ELF-1 (cell line): ENCODE results near the gene IFTAP.
A peak's percentile ranks its signal among the peaks of the same experiment; 100 is the strongest.

Experiments used
- DNase-seq: peaks from one replicate; pipeline ENCODE4 v3.0.0-alpha.2; 2016; ENCODE audit warnings: low read depth, low spot score

Gene IFTAP, protein sequence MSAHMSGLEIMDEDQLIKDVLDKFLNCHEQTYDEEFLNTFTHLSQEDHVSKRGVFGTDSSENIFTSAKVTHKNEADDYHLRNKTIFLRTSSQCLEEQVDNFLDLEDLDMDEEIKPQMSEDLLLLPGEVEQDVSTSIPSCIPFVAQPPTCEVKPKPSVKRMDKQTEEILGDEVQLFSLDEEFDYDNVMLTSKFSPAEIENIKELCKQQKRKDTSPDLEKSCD

DNA sequence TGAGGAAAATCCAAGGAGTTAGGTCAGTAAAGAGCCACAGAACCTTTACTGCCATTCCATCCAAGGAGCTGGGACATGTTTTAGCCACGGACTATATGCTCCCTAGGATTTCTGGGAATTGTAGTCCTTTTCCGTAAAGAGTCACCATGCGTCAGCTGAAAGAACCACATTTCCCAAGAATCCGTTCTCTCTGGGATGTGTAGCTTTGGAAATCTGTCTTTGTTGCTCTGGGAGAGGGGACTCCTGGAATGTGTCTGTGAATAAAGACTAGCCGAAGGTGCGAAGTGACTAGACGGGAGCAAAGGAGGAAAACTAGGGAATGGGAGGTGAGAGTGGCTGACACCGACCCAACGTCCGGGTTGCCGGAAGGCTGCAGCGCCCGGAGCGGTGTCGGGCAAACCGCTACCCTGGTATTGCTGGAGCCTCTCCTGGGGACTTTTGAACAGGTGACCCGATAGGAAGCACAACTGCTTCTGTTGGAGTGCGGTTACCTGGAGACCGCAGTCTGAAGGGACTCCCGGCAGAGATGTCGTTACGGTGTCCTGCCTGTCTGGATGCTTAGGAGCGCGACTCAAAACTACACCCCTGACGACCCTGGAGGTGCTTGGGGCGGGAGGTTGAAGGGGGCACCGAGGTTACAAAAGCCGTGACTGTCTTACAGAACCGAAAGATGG, at the start of gene IFTAP:
TSS of gene IFTAP (plus strand) at position 187 of the 674 bp plus-strand sequence. CDS start 15,602 bp downstream, outside the sequence.
- DNase-seq, result peak; percentile 91

DNA sequence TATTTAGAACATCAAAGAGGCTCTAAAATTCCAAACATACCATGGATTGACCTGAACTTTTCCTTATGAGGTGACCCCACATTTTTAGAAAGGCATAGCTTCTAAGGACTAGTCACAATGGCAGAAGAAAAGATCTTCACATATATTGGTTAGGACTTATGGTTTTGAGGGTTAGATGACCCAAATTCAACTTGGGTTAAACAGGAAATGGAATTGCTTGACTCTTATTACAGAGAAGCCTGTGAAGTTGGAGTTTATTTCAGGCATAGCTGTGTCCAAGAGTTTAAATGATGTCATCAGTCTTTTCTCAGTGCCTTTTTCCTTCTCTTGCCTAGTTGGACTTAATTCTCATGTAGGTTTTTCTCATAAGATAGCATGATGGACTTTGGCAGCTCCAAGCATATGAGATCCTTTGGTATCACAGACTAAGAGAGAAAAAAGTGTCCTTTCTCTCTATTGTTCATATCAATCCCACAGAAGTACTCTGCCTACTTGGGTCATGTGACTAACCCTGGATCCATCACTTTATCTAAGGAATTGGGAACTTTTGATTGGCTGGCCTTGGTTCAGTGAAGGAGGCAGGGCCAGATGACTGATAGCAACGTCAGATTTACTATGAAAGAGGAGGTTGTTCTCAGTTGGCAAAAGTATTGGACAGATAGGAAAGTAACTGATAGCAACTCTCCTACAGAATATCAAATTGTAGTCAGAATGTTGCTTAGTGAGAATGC, 43.8 kb upstream of the IFTAP start:
- DNase-seq, result no peak

DNA sequence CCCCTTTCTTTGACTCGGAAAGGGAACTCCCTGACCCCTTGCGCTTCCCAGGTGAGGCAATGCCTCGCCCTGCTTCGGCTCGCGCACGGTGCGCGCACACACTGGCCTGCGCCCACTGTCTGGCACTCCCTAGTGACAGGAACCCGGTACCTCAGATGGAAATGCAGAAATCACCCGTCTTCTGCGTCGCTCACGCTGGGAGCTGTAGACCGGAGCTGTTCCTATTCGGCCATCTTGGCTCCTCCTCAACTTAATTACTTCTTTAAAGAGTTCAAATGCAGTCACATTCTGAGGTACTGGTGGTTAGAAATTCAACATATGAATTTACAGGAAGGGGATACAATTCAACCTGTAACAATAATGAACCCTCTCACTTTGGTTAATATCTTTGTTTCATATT, 36.9 kb upstream of the IFTAP start:
- DNase-seq, result peak; percentile 70

DNA sequence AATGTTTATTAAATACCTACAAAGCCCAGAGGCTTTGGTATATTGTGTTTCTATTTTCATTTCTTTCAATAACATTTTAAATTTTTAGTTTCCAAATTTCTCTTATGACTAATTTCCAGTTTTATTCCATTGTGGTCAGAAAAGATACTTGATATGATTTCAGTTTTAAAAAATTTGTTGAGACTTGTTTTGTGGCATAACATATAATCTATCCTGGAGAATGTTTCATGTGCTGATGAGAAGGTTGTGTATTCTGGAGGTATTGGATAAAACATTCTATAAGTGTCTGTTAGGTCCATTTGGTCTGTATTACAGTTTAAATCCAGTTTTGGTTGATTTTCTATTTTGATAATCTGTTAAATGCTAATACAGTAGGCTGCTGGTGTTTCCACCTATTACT, 36.3 kb upstream of the IFTAP start:
- no peak for DNase-seq

DNA sequence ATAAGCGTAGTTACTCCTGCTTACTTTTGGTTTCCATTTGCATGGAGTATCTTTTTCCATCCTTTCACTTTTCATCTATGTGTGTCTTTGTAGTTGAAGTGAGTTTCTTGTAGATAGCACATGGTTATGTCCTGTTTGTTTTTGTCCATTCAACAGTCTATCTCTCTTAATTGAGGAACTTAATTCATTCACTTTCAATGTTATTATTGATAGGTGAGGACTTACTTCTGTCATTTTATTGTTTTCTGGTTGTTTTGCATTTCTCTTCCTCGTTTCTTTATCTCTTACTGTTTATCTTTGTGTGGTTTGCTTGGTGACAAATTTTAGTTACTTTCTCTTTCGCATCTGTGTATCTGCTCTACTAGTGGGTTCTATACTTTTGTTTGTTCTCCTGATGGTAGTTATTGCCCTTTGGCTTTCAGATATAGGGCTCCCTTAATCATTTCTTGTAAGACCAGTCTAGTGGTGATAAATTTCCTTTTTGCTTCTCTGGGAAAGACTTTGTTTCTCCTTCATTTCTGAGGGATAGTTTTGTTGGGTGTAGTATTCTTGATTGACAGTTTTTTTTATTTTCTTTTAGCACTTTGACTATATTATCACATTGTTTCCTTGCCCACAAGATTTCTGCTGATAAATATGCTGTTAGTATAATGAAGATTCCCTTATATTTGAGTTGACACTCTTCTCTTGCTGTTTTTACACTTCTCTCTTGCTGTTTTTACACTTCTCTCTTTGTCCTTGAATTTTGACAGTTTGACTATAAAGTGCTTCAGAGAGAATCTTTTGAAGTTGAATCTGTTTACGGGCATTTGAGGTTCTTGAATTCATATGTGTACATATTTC, 35.5 kb upstream of the IFTAP start:
- no peak for DNase-seq

DNA sequence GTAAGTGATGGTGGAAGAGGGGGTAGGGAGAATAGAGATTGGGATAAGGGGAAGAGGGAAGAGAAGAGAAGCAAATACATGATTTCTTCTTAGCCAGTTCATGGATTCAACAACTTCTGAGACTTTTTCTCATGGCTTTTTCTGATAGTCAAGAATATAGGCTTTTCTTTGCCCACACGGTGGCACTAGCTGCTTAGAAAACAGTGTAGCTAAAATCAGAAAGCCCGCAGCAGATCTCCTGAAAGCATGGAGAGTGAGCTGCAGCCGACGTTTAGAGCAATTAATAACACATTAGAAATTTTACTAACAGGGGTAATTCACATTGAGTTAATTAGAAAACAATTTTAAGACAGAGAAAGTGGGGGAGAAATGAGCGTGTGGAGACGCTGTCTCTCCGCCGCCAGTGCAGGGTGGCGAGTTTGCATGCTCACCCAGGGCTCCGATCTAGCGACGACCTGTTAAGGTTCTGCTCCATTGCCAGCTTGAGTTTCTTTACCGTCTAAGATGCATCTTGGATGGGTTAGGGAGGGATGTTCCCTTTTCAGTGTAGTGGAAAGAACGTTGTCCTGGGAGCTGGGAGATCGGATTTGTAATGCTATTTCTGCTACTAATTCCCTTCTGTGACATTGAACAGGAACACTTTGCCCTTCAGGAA, 29.8 kb upstream of the IFTAP start:
- peak; percentile 60 for DNase-seq

DNA sequence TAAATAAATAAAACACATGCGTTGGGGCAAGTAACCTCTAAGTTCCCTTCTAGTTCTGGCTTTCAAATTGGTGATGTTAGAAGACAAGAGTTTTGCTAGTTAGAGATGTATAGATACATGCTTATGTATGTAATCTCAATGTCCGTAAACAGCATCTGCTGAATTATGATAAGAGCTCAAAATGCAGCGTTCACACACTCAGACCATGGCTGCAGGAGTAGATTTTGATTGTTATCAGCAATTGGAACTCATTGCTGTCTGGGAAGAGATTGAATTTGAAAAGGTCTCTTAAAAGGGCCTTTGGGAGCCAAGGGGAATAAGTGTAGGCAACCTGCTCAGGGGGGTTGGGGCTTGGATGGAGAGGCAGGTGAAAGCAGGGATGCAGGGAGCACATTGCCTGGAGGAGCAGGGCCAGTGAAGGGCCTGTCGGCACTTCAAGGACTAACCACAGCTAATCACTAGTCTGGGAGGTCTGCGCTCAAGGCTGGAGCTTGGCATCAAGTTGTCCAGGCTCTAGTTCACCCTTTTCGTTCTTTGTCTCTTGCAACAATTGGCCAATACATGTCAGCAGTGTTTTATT, 29.2 kb upstream of the IFTAP start:
- no peak for DNase-seq

DNA sequence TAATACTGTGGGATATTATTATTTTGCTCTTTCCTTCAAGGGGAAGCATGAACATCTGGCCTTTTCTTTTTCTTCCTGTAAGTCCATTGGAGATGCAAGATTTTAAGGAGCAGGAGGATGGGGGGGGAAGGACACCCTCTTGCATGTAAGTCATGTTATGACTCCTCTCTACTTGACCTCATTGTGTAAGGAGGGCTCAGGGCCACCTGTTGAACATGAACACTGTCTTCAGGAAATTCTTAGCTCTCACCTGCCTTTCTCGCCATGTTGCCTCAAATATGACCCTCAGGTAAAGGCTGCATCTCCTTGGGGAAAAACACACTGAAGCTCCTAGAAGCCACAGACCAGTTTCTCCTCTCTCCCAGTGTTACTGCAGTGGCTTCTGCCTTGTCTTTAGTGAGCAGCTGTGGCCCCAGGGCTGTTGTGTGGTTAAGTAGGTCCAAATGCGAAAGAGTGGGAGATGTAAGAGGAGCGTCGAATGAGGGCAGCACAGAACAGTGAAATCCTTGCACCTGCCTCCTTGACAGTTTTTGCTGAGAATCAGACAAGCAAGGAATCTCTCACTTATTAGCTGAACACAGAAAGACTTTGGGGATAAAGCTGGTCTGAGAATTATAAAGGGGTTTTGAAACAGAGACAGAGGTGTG, 27.8 kb upstream of the IFTAP start:
- no peak for DNase-seq

DNA sequence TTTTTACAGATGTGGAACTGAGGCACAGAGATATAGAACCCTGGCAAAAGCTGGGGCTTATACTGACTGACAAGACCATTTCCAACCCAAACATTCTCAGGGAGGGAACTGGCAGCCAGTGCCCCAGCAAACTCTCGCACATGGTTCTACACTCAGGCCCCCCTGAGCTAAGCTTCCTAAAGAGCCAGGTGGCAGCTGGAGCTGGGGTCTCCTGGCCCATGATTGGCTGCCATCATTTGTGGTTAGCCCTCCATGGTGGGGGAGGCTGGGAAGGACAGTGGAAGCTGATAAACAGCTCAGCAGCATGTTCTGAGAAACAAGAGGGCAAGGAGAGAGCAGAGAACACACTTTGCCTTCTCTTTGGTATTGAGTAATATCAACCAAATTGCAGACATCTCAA, 26.6 kb upstream of the IFTAP start, which contains the start of gene RAG1:
TSS of gene RAG1 (plus strand) at position 314 of the 400 bp plus-strand sequence. CDS start 5,298 bp downstream, outside the sequence.
- no peak for DNase-seq

DNA sequence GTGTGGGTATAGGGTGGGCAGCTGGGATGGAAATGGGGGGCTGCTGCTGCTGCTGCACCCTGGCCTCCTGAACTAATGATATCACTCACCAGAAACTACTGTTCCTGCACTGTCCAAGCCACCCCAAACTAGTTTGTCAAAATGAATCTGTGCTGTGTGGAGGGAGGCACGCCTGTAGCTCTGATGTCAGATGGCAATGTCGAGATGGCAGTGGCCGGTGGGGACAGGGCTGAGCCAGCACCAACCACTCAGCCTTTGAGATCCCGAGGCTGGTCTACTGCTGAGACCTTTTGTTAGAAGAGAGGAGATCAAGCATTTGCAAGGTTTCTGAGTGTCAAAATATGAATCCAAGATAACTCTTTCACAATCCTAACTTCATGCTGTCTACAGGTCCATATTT, 25.2 kb upstream of the IFTAP start:
- DNase-seq, result no peak

DNA sequence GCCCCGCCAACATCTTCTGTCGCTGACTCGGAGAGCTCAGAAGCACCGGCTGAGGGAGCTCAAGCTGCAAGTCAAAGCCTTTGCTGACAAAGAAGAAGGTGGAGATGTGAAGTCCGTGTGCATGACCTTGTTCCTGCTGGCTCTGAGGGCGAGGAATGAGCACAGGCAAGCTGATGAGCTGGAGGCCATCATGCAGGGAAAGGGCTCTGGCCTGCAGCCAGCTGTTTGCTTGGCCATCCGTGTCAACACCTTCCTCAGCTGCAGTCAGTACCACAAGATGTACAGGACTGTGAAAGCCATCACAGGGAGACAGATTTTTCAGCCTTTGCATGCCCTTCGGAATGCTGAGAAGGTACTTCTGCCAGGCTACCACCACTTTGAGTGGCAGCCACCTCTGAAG, 19.8 kb upstream of the IFTAP start:
- no peak for DNase-seq

DNA sequence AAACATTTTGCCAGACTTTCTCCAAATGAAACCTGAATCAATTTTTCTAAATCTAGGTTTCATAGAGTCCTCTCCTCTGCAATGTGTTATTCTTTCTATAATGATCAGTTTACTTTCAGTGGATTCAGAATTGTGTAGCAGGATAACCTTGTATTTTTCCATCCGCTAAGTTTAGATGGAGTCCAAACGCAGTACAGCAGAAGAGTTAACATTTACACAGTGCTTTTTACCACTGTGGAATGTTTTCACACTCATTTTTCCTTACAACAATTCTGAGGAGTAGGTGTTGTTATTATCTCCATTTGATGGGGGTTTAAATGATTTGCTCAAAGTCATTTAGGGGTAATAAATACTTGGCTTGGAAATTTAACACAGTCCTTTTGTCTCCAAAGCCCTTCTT, 16.9 kb upstream of the IFTAP start:
- DNase-seq, result no peak

DNA sequence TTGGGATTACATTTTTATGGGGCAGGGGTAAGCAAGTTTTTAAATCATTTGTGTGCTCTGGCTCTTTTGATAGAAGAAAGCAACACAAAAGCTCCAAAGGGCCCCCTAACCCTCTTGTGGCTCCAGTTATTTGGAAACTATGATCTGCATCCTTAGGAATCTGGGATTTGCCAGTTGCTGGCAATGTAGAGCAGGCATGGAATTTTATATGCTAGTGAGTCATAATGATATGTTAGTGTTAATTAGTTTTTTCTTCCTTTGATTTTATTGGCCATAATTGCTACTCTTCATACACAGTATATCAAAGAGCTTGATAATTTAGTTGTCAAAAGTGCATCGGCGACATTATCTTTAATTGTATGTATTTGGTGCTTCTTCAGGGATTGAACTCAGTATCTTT, 16.4 kb upstream of the IFTAP start:
- DNase-seq, result no peak

DNA sequence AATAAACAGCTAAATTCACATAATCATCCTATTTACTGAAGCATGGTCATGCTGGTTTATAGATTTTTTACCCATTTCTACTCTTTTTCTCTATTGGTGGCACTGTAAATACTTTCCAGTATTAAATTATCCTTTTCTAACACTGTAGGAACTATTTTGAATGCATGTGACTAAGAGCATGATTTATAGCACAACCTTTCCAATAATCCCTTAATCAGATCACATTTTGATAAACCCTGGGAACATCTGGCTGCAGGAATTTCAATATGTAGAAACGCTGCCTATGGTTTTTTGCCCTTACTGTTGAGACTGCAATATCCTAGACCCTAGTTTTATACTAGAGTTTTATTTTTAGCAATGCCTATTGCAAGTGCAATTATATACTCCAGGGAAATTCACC, 15.8 kb upstream of the IFTAP start:
- DNase-seq, result no peak

DNA sequence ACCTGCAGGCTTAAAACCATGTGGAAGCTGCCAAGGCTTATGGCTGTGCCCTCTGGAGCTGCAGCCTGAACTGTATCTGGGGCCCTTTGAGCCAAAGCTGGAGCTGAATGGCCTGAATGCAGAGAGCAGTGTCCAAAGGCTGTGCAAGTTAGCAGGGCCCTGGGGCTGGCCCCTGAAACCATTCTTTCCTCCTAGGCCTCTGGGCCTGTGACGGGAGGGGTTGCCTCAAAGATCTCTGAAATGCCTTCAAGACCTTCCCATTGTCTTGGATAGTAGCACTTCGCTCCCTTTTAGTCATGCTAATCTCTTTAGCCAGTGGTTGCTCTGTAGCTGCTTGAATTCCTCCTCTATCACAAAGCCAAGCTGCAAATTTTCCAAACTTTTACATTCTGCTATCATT, 12.8 kb upstream of the IFTAP start:
- DNase-seq, result no peak

DNA sequence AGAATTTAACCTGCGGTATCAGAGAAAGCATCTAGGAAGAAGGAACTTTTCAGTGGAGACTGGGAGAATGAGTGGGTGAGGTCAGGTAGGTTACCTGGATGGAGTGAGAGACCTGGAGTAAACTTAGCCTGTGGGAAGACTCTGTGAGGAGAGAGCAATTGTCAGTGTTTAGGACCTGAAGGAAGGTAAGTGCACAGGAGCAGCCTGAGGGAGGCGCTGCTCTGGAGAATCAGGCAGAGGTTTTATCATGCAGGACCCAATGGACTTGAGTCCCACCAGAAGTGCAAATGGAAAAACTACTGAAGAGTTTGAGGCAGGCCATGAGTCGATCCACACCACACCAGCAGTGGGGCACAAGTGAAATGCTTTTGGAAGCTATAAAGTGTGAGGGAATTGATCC, 10.6 kb upstream of the IFTAP start:
- DNase-seq, result no peak

DNA sequence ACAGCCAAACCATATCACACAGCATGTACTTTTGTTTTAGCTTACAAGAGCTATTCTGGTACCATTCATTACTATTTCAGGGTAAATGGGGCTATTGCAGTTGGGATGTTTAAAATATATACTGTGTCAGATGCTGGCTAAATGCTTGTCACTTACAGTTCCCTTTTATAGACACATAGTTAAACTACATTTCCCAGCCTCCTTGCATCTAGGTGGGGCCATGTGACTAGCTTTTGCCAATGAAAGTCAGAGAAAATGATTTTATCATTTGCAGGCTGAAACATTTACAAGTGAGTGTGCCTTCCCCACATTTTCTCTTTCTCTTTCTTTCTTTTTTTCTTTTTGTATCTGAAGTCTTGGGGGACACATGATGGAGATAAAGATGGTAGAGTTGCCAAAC, 7.8 kb upstream of the IFTAP start:
- DNase-seq, result no peak

DNA sequence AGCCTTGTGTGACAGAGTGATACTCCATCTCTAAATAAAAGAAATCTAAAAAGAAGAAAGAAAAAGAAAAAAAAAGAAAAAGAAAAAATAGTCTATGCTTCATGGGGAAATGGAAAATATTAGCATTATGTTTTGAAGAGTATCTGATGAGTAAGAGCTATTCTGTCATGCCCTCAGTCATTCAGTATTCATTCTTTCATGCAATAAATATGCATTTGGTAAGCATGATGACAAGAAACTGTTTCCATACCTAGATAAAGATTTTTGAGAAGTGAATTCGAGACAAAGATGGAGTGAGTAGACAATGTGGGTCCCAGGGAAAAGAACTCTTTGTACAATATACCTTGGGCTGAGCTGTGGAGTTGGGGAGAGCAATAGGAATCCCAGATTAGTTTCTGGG, 6.2 kb upstream of the IFTAP start:
- DNase-seq, result no peak

DNA sequence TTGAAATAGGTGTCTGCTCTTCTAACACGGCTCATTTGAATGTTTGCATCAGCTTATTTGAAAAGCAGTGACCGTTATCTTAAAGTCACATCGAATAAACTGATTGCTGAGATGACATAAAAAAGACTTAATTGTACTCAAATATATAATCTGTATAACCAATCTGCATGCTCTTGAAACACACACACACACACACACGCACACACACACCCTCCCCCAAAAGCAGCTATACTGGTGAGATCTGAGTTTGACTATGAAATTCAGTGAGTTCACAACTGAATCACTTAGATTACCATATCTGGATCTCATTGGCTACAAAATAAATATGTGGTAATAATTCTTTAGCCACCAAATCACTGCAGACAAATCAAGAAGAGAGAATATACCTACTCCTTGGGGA, 3.8 kb upstream of the IFTAP start:
- no peak for DNase-seq

DNA sequence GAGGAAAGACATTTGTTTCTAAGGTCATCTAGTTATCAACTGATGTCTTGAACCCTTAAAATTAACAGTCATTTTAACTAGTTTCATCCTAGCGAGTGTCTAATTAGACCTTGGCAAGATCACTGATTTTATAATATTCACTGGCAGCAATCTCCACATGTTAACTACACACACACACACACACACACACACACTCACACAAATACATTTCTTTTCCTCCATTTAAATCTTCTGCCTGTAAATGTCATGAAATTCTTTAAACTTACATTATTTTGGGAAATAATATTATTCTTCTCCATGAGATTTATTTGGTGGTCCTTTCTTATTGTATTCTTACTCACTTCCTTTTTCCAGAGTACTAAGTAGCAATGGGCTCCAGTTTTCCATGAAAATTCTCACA, 2.9 kb upstream of the IFTAP start:
- DNase-seq, result no peak

DNA sequence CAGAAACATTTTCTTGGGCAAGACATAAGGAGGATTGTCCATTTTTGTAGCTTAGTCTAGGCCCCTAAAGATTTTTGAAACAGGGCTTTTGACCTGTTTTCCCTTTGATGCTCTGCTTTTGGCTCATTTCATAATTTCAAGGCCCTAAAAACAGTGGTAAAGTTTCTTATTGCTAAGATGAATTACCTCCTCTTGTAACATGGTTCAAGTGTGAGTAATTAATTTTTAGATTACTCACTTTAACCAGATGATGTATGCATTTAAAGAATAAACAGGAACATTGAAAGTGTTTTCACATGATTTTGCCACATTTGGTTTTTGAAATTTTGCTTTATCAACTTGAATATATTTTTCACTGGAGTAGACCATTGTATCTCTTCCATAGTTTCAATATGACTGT, 2.6 kb downstream of the IFTAP start:
- no peak for DNase-seq
